Muscle layer of colon (tissue), 2 donors: ENCODE data around the gene AOPEP.
A peak's percentile ranks its signal among the peaks of the same experiment; 100 is the strongest.

Experiments used
- H3K27ac ChIP-seq: one replicate; pipeline ENCODE4 v1.7.0; 2013; ENCODE audit warnings: low read depth, mild to moderate bottlenecking, low read length, moderate library complexity
- H3K27me3 ChIP-seq, 2 donors: one replicate each; pipeline ENCODE4 v1.7.0; 2013; ENCODE audit warnings: low read length in 2 of 2, mild to moderate bottlenecking in 2 of 2; ENCODE audit not compliant: insufficient read depth in 2 of 2, control insufficient read depth in 1 of 2
- H3K36me3 ChIP-seq: one replicate; pipeline ENCODE4 v1.7.0; 2013; ENCODE audit warnings: mild to moderate bottlenecking, low read length; ENCODE audit not compliant: insufficient read depth
- H3K4me1 ChIP-seq: one replicate; pipeline ENCODE4 v1.7.0; 2013; ENCODE audit warnings: mild to moderate bottlenecking, low read length; ENCODE audit not compliant: insufficient read depth
- H3K4me3 ChIP-seq, 2 donors: one replicate each; pipeline ENCODE4 v1.7.0; 2013; ENCODE audit warnings: low read length in 2 of 2, low read depth in 1 of 2, mild to moderate bottlenecking in 1 of 2, moderate library complexity in 1 of 2
- H3K9ac ChIP-seq: one replicate; pipeline ENCODE4 v1.7.0; 2013; ENCODE audit warnings: low read length
- H3K9me3 ChIP-seq: one replicate; pipeline ENCODE4 v1.7.0; 2013; ENCODE audit warnings: mild to moderate bottlenecking, low read length
- donor health status: abdominal sarcoma.
- donor health status: Adenocarcinoma of cecum.

The AOPEP gene

GRCh38 chr9:95077766-95078370 is 351.4 kb downstream of the AOPEP start:
- Histone ChIP-seq H3K9ac (no peak overlapping the region), H3K9me3 (no peaks in the 10 kb centered on the region), H3K36me3 (peaks cover 44% of the 10 kb centered on the region), H3K27ac (peak overlapping the region; percentile 87), H3K4me3 (no peak overlapping the region), H3K27me3 (no peaks in the 10 kb centered on the region), H3K4me1 (peaks cover 90% of the 10 kb centered on the region)

GRCh38 chr9:95078511-95078910 is 352.0 kb downstream of the AOPEP start:
- Histone ChIP-seq H3K9ac (no peak overlapping the region), H3K27me3 (no peaks in the 10 kb centered on the region), H3K4me3 (no peak overlapping the region), H3K27ac (peak overlapping the region; percentile 53), H3K36me3 (peaks cover 51% of the 10 kb centered on the region), H3K4me1 (peaks cover 93% of the 10 kb centered on the region), H3K9me3 (no peaks in the 10 kb centered on the region)

- no peaks in the 10 kb centered on the region for H3K27me3 ChIP-seq
- no peak overlapping the region for H3K9ac ChIP-seq
- no peak overlapping the region for H3K4me3 ChIP-seq
- H3K27ac ChIP-seq, result peak overlapping the region; percentile 53
- H3K9me3 ChIP-seq, result no peaks in the 10 kb centered on the region
- peaks cover 94% of the 10 kb centered on the region for H3K4me1 ChIP-seq
- peaks cover 53% of the 10 kb centered on the region for H3K36me3 ChIP-seq
Measured at GRCh38 chr9:95078939-95079338, 352.4 kb downstream of the AOPEP start.

- Histone ChIP-seq H3K27ac (peak overlapping the region; percentile 53), H3K27me3 (no peaks in the 10 kb centered on the region), H3K9me3 (no peaks in the 10 kb centered on the region), H3K4me1 (peaks cover 91% of the 10 kb centered on the region), H3K9ac (no peak overlapping the region), H3K36me3 (peaks cover 48% of the 10 kb centered on the region), H3K4me3 (no peak overlapping the region)
Measured at GRCh38 chr9:95079461-95079860, 353.0 kb downstream of the AOPEP start.

GRCh38 chr9:95080961-95081647 is 354.6 kb downstream of the AOPEP start:
- peak overlapping the region; percentile 84 for H3K27ac ChIP-seq
- no peak overlapping the region for H3K4me3 ChIP-seq
- H3K9ac ChIP-seq, result no peak overlapping the region
- no peaks in the 10 kb centered on the region for H3K9me3 ChIP-seq
- peaks cover 45% of the 10 kb centered on the region for H3K36me3 ChIP-seq
- peaks cover 89% of the 10 kb centered on the region for H3K4me1 ChIP-seq
- H3K27me3 ChIP-seq, result no peaks in the 10 kb centered on the region

- peaks cover 90% of the 10 kb centered on the region for H3K4me1 ChIP-seq
- H3K9me3 ChIP-seq, result no peaks in the 10 kb centered on the region
- H3K27ac ChIP-seq, result peak overlapping the region; percentile 84
- H3K36me3 ChIP-seq, result peaks cover 49% of the 10 kb centered on the region
- H3K4me3 ChIP-seq, result no peak overlapping the region
- H3K27me3 ChIP-seq, result no peaks in the 10 kb centered on the region
- H3K9ac ChIP-seq, result no peak overlapping the region
Measured at GRCh38 chr9:95081998-95082397, 355.5 kb downstream of the AOPEP start.

- H3K27ac ChIP-seq, result peak overlapping the region; percentile 84
- no peaks in the 10 kb centered on the region for H3K27me3 ChIP-seq
- peak overlapping the region; percentile 31 for H3K9ac ChIP-seq
- H3K9me3 ChIP-seq, result no peaks in the 10 kb centered on the region
- H3K4me1 ChIP-seq, result peaks cover 87% of the 10 kb centered on the region
- H3K36me3 ChIP-seq, result peaks cover 49% of the 10 kb centered on the region
- H3K4me3 ChIP-seq, result no peak overlapping the region
Measured at GRCh38 chr9:95082401-95083084, 356.0 kb downstream of the AOPEP start.

GRCh38 chr9:95083086-95083768 is 356.7 kb downstream of the AOPEP start:
- peak overlapping the region; percentile 45 for H3K27ac ChIP-seq
- H3K9ac ChIP-seq, result peak overlapping the region; percentile 4
- H3K4me3 ChIP-seq, result no peak overlapping the region
- H3K27me3 ChIP-seq, result no peaks in the 10 kb centered on the region
- H3K4me1 ChIP-seq, result peaks cover 85% of the 10 kb centered on the region
- H3K9me3 ChIP-seq, result no peaks in the 10 kb centered on the region
- peaks cover 49% of the 10 kb centered on the region for H3K36me3 ChIP-seq

- Histone ChIP-seq H3K9me3 (no peaks in the 10 kb centered on the region), H3K4me1 (peaks cover 85% of the 10 kb centered on the region), H3K4me3 (no peak overlapping the region), H3K27me3 (no peaks in the 10 kb centered on the region), H3K27ac (peak overlapping the region; percentile 69), H3K36me3 (peaks cover 49% of the 10 kb centered on the region), H3K9ac (no peak overlapping the region)
Measured at GRCh38 chr9:95084254-95084934, 357.9 kb downstream of the AOPEP start.

- Histone ChIP-seq H3K36me3 (peaks cover 49% of the 10 kb centered on the region), H3K27me3 (no peaks in the 10 kb centered on the region), H3K4me1 (peaks cover 85% of the 10 kb centered on the region), H3K27ac (peak overlapping the region; percentile 69), H3K4me3 (no peak overlapping the region), H3K9me3 (no peaks in the 10 kb centered on the region), H3K9ac (no peak overlapping the region)
Measured at GRCh38 chr9:95085036-95085770, 358.7 kb downstream of the AOPEP start.
